ENCODE data around the gene PCDHGB5. TPM values are rescaled to one million over a fixed set of nuclear protein-coding genes. Genes with fewer than 3 reads are reported as not detected.
"Not testable (repeated sequence)": the region's sequence is repeated elsewhere in the genome, so short reads cannot be mapped to it uniquely, and the experiment has no call there.

PCDHGB5 gene
- total RNA-seq (10 to 100 TPM in 5 of 9 donors, 1 to 10 TPM in 4; 5.2 to 15.3 (median 11.7) TPM), polyA plus RNA-seq (1 to 10 TPM in 2 of 3 donors, under 1 TPM in 1; 0.40 to 4.5 (median 1.2) TPM)
- long read RNA-seq, donor 1, full-length matches to known transcripts = 5 of 5 reads
- long read RNA-seq, donor 1, partial matches to known transcripts = 0 of 5 reads
- long read RNA-seq, donor 1, other reads (novel, unspliced or antisense) = 0 of 5 reads
- long read RNA-seq, donor 2, full-length matches to known transcripts = 3 of 3 reads
- long read RNA-seq, donor 2, partial matches to known transcripts = 0 of 3 reads
- long read RNA-seq, donor 2, other reads (novel, unspliced or antisense) = 0 of 3 reads
- long read RNA-seq, donor 3, full-length matches to known transcripts = 3 of 3 reads
- long read RNA-seq, donor 3, partial matches to known transcripts = 0 of 3 reads
- long read RNA-seq, donor 3, other reads (novel, unspliced or antisense) = 0 of 3 reads
- long read RNA-seq, donor 4 = 0 reads
- long read RNA-seq, donor 5, full-length matches to known transcripts = 3 of 3 reads
- long read RNA-seq, donor 5, partial matches to known transcripts = 0 of 3 reads
- long read RNA-seq, donor 5, other reads (novel, unspliced or antisense) = 0 of 3 reads
- long read RNA-seq, donor 6, partial matches to known transcripts = 0 of 1 reads
- long read RNA-seq, donor 6, other reads (novel, unspliced or antisense) = 0 of 1 reads
- long read RNA-seq, donor 7, full-length matches to known transcripts = 3 of 3 reads
- long read RNA-seq, donor 7, partial matches to known transcripts = 0 of 3 reads
- long read RNA-seq, donor 7, other reads (novel, unspliced or antisense) = 0 of 3 reads
- long read RNA-seq, donor 8, full-length matches to known transcripts = 5 of 5 reads
- long read RNA-seq, donor 8, partial matches to known transcripts = 0 of 5 reads
- long read RNA-seq, donor 8, other reads (novel, unspliced or antisense) = 0 of 5 reads
- long read RNA-seq, donor 9, partial matches to known transcripts = 0 of 3 reads
- long read RNA-seq, donor 9, other reads (novel, unspliced or antisense) = 0 of 3 reads
- long read RNA-seq, donor 10, full-length matches to known transcripts = 3 of 3 reads
- long read RNA-seq, donor 10, partial matches to known transcripts = 0 of 3 reads
- long read RNA-seq, donor 10, other reads (novel, unspliced or antisense) = 0 of 3 reads

DNA sequence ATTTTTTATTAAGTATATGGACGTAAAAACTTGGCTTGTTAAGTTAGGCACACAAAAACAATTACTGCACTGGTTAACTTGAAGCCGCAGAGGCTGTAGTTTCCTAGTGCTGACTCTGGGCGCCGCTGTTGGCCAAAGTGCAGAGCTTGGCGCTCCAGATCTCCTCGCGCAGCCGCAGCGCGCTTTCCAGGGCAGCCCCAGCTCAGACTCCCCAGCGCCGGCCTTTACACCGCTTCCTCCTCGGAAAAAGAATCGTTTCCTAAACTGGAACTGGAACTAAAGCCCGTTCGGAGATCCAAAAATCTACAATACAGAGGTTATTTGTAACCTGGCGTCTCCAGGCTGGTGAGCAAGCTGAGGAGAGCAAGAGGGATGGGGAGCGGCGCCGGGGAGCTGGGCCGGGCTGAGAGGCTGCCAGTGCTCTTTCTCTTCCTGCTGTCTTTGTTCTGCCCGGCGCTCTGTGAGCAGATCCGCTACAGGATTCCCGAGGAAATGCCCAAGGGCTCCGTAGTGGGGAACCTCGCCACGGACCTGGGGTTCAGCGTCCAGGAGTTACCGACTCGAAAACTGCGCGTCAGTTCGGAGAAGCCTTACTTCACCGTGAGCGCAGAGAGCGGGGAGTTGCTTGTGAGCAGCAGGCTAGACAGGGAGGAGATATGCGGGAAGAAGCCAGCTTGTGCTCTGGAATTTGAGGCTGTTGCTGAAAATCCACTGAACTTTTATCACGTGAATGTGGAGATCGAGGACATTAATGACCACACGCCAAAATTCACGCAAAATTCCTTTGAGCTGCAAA, at the start of gene PCDHGB5:
Gene PCDHGB5 (plus strand): TSS at position 192 of the 796 bp plus-strand sequence. CDS start 181 bp downstream, at position 373.
- WGBS, 4 donors = 2 to 10% (median 7%) methylated on average over 7 to 24 of the region's 43 CpGs
- DNase-seq = peak in 3 of 7 donors; percentile 24 to 45 (median 32)
- H3K4me1 ChIP-seq (replicated peaks in 1 of 2); intact Hi-C loops (cut with DNase I); H3K27me3 ChIP-seq; H3K27ac ChIP-seq; H3K36me3 ChIP-seq (replicated peaks in 1 of 2): not testable (repeated sequence)
- TF ChIP-seq, protein P1, sequence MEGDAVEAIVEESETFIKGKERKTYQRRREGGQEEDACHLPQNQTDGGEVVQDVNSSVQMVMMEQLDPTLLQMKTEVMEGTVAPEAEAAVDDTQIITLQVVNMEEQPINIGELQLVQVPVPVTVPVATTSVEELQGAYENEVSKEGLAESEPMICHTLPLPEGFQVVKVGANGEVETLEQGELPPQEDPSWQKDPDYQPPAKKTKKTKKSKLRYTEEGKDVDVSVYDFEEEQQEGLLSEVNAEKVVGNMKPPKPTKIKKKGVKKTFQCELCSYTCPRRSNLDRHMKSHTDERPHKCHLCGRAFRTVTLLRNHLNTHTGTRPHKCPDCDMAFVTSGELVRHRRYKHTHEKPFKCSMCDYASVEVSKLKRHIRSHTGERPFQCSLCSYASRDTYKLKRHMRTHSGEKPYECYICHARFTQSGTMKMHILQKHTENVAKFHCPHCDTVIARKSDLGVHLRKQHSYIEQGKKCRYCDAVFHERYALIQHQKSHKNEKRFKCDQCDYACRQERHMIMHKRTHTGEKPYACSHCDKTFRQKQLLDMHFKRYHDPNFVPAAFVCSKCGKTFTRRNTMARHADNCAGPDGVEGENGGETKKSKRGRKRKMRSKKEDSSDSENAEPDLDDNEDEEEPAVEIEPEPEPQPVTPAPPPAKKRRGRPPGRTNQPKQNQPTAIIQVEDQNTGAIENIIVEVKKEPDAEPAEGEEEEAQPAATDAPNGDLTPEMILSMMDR (IDR thresholded peaks at IDR 0.05) = peak in 5 of 6 experiments; percentile 23 to 46 (median 30)
- Histone ChIP-seq H3K9me3 (replicated peaks in 1 of 3) (peaks cover 5 to 40% (median 8%) of the 10 kb centered on the region in 3 donors), H3K4me3 (peak within 1 kb of the TSS in 1 of 4 donors; percentile 30)

DNA sequence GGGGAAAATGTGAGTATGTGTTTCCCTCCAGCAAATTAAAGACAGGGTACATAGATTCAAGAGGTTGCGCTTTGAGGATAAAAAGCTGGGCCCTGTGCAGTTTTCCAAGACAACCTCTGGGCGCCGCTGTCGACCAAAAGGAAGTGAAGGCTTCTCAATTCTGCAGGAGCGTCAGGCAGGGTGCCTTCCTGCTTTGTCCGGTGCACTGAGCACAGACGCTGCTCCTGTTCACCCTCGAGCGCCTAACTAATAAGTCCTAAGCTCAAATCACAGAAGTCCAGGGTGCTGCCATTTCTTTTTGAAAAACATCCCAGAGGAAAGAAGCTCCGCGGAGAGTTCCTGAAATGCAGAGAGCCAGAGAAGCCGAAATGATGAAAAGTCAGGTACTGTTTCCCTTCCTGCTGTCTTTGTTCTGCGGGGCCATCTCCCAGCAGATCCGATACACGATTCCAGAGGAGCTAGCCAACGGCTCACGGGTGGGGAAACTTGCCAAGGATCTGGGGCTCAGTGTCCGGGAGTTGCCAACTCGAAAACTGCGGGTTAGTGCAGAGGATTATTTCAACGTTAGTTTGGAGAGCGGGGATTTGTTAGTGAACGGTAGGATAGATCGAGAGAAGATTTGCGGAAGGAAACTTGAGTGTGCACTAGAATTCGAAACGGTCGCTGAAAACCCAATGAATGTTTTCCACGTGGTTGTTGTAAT, 47.7 kb upstream of the PCDHGB5 start, which contains the start of gene PCDHGB1:
Gene PCDHGB1 (plus strand): TSS at position 183 of the 703 bp plus-strand sequence. CDS start 162 bp downstream, at position 345.
- 16 to 31% (median 21%) methylated on average over 28 to 29 of the region's 29 CpGs for WGBS, 4 donors
- Histone ChIP-seq H3K36me3 (replicated peaks in 1 of 2) (no peaks in the 10 kb centered on the region), H3K27ac (no peak within 1 kb of the TSS), H3K27me3 (no peaks in the 10 kb centered on the region), H3K9me3 (replicated peaks in 1 of 3) (peaks cover 0 to 14% (median 13%) of the 10 kb centered on the region in 3 donors), H3K4me3 (peak within 1 kb of the TSS in 1 of 4 donors; percentile 33), H3K4me1 (replicated peaks in 1 of 2) (no peaks in the 10 kb centered on the region)
- intact Hi-C loops (cut with DNase I) = no loop called here
- DNase-seq = peak in 2 of 7 donors; percentile 35 to 46
- no peak for TF ChIP-seq POLR2A (IDR thresholded peaks at IDR 0.05)
- TF ChIP-seq, protein P1 (IDR thresholded peaks at IDR 0.05) = peak in 4 of 6 experiments; percentile 16 to 29 (median 22)

- Histone ChIP-seq H3K4me3 (no peak overlapping the region), H3K27me3 (no peaks in the 10 kb centered on the region), H3K36me3 (replicated peaks in 1 of 2) (no peaks in the 10 kb centered on the region), H3K27ac (no peak overlapping the region), H3K9me3 (replicated peaks in 1 of 3) (peaks cover 0 to 18% (median 14%) of the 10 kb centered on the region in 3 donors), H3K4me1 (replicated peaks in 1 of 2) (no peaks in the 10 kb centered on the region)
- WGBS, 4 donors = 24 to 59% (median 25%) methylated on average over 9 to 34 of the region's 36 CpGs
- intact Hi-C loops (cut with DNase I) = no loop called here
- TF ChIP-seq, protein P1 (IDR thresholded peaks at IDR 0.05) = no peak
- TF ChIP-seq POLR2A (IDR thresholded peaks at IDR 0.05) = no peak
- DNase-seq = no peak
These were observed 46.2 kb upstream of the PCDHGB5 start for GRCh38 chr5:141351591-141351990.
